IPS-NIHi7 (cell line): ENCODE measurements around the gene STK33.

Experiments
- DNase-seq: peaks from one replicate; pipeline ENCODE4 v3.0.0; 2012; ENCODE audit warnings: mixed read lengths; ENCODE audit errors: extremely low spot score

STK33 gene

GRCh38 chr11:8373519-8374432 lies 220.3 kb downstream of the STK33 start:
- DNase-seq: no peak

GRCh38 chr11:8372641-8373381 lies 221.2 kb downstream of the STK33 start:
- DNase-seq: no peak

GRCh38 chr11:8371516-8371884 lies 222.5 kb downstream of the STK33 start:
- no peak for DNase-seq

GRCh38 chr11:8370812-8371515 lies 223.1 kb downstream of the STK33 start:
- DNase-seq: no peak

- no peak for DNase-seq
Observed at GRCh38 chr11:8369592-8370205, 224.3 kb downstream of the STK33 start.

- no peak for DNase-seq
Observed at GRCh38 chr11:8368772-8369171, 225.3 kb downstream of the STK33 start.

GRCh38 chr11:8368194-8368593 lies 225.8 kb downstream of the STK33 start:
- DNase-seq: no peak

- no peak for DNase-seq
Observed at GRCh38 chr11:8366316-8366715, 227.7 kb downstream of the STK33 start.

GRCh38 chr11:8365216-8365941 lies 228.6 kb downstream of the STK33 start:
- DNase-seq: peak; percentile 40

GRCh38 chr11:8363921-8364320 lies 230.1 kb downstream of the STK33 start:
- no peak for DNase-seq

- no peak for DNase-seq
Observed at GRCh38 chr11:8362899-8363298, 231.1 kb downstream of the STK33 start.

GRCh38 chr11:8362491-8362890 lies 231.5 kb downstream of the STK33 start:
- no peak for DNase-seq

- DNase-seq: no peak
Observed at GRCh38 chr11:8361664-8362210, 232.3 kb downstream of the STK33 start.

GRCh38 chr11:8361206-8361605 lies 232.8 kb downstream of the STK33 start:
- DNase-seq: no peak

- no peak for DNase-seq
Observed at GRCh38 chr11:8360086-8360828, 233.8 kb downstream of the STK33 start.

- DNase-seq: no peak
Observed at GRCh38 chr11:8359521-8359920, 234.5 kb downstream of the STK33 start.

- DNase-seq: no peak
Observed at GRCh38 chr11:8357891-8358566, 236.0 kb downstream of the STK33 start.

- no peak for DNase-seq
Observed at GRCh38 chr11:8357505-8357888, 236.5 kb downstream of the STK33 start.

GRCh38 chr11:8356721-8357504 lies 237.1 kb downstream of the STK33 start:
- no peak for DNase-seq
